ENCODE results near the gene KRTAP19-2. TPM values are rescaled to one million over a fixed set of nuclear protein-coding genes. Genes with fewer than 3 reads are reported as not detected.

The KRTAP19-2 gene
- polyA plus RNA-seq, 1 donor (not counting 4 experiments of a cell fraction or from before 2014, with no cell fraction given) = not detected

GRCh38 chr21:30468900-30469714, 18.1 kb downstream of the KRTAP19-2 start:
- no peaks in the 10 kb centered on the region for H3K36me3 ChIP-seq (ENCODE audit: control insufficient read depth in 2 of 2, extremely low read depth in 1 of 2, insufficient read depth in 2 of 2, low read length in 2 of 2)
- H3K4me1 ChIP-seq (ENCODE audit: control insufficient read depth, extremely low read depth, insufficient read depth, low read length) = no peaks in the 10 kb centered on the region
- H3K9ac ChIP-seq (ENCODE audit: control insufficient read depth, extremely low read depth, insufficient read depth, low read length) = no peak overlapping the region
- DNase-seq (ENCODE audit: low read depth, low spot score) = no peak
- no peak overlapping the region for H3K27ac ChIP-seq (ENCODE audit: control insufficient read depth, insufficient read depth, low read length)
- no peaks in the 10 kb centered on the region for H3K27me3 ChIP-seq (ENCODE audit: control insufficient read depth, extremely low read depth, insufficient read depth, low read length)
- no peaks in the 10 kb centered on the region for H3K9me3 ChIP-seq (ENCODE audit: control insufficient read depth, low read depth, low read length)
- H3K4me2 ChIP-seq (ENCODE audit: control insufficient read depth, extremely low read depth, insufficient read depth, low read depth, low read length) = no peak overlapping the region
- FAIRE-seq = no peak
- no peaks in the 10 kb centered on the region for H4K20me1 ChIP-seq (ENCODE audit: control insufficient read depth, extremely low read depth, insufficient read depth, low read length)
- dilution Hi-C loops (cut with MboI; ENCODE audit: extremely low pct_ligation_motif_present, low sequenced_read_pairs) = no loop called here
- H3K9me1 ChIP-seq (ENCODE audit: control insufficient read depth, extremely low read depth, insufficient read depth, low read length) = no peaks in the 10 kb centered on the region
- H2AFZ ChIP-seq (ENCODE audit: control insufficient read depth, low read length) = no peak overlapping the region
- no peak overlapping the region for H3K4me3 ChIP-seq (ENCODE audit: control insufficient read depth in 2 of 3, extremely low read depth in 1 of 3, insufficient read depth in 2 of 3, low read depth in 1 of 3, low read length in 3 of 3)
- no peak for TF ChIP-seq EZH2 (IDR thresholded peaks at IDR 0.05; ENCODE audit: low read length)
- TF ChIP-seq, protein P1, sequence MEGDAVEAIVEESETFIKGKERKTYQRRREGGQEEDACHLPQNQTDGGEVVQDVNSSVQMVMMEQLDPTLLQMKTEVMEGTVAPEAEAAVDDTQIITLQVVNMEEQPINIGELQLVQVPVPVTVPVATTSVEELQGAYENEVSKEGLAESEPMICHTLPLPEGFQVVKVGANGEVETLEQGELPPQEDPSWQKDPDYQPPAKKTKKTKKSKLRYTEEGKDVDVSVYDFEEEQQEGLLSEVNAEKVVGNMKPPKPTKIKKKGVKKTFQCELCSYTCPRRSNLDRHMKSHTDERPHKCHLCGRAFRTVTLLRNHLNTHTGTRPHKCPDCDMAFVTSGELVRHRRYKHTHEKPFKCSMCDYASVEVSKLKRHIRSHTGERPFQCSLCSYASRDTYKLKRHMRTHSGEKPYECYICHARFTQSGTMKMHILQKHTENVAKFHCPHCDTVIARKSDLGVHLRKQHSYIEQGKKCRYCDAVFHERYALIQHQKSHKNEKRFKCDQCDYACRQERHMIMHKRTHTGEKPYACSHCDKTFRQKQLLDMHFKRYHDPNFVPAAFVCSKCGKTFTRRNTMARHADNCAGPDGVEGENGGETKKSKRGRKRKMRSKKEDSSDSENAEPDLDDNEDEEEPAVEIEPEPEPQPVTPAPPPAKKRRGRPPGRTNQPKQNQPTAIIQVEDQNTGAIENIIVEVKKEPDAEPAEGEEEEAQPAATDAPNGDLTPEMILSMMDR (optimal IDR thresholded peaks at IDR 0.05 in 1 of 3, IDR thresholded peaks at IDR 0.05 in 1 of 3, conservative IDR thresholded peaks at IDR 0.05 in 1 of 3; ENCODE audit: extremely low read depth in 1 of 3, insufficient read depth in 2 of 3, low read length in 3 of 3) = no peak
- H3K79me2 ChIP-seq (ENCODE audit: control insufficient read depth, insufficient read depth, low read length) = no peaks in the 10 kb centered on the region

GRCh38 chr21:30463713-30464112, 23.5 kb downstream of the KRTAP19-2 start:
- no peaks in the 10 kb centered on the region for H3K36me3 ChIP-seq (ENCODE audit: control insufficient read depth in 2 of 2, extremely low read depth in 1 of 2, insufficient read depth in 2 of 2, low read length in 2 of 2)
- H3K9me1 ChIP-seq (ENCODE audit: control insufficient read depth, extremely low read depth, insufficient read depth, low read length) = no peaks in the 10 kb centered on the region
- H3K4me3 ChIP-seq (ENCODE audit: control insufficient read depth in 2 of 3, extremely low read depth in 1 of 3, insufficient read depth in 2 of 3, low read depth in 1 of 3, low read length in 3 of 3) = no peak overlapping the region
- TF ChIP-seq, protein P1 (optimal IDR thresholded peaks at IDR 0.05 in 1 of 3, IDR thresholded peaks at IDR 0.05 in 1 of 3, conservative IDR thresholded peaks at IDR 0.05 in 1 of 3; ENCODE audit: extremely low read depth in 1 of 3, insufficient read depth in 2 of 3, low read length in 3 of 3) = peak; percentile 48 to 75 (median 56)
- TF ChIP-seq EZH2 (IDR thresholded peaks at IDR 0.05; ENCODE audit: low read length) = no peak
- no peak overlapping the region for H2AFZ ChIP-seq (ENCODE audit: control insufficient read depth, low read length)
- no peaks in the 10 kb centered on the region for H3K27me3 ChIP-seq (ENCODE audit: control insufficient read depth, extremely low read depth, insufficient read depth, low read length)
- no peaks in the 10 kb centered on the region for H3K9me3 ChIP-seq (ENCODE audit: control insufficient read depth, low read depth, low read length)
- no peaks in the 10 kb centered on the region for H4K20me1 ChIP-seq (ENCODE audit: control insufficient read depth, extremely low read depth, insufficient read depth, low read length)
- no peaks in the 10 kb centered on the region for H3K79me2 ChIP-seq (ENCODE audit: control insufficient read depth, insufficient read depth, low read length)
- FAIRE-seq (no peak), DNase-seq (ENCODE audit: low read depth, low spot score) (no peak)
- no peak overlapping the region for H3K27ac ChIP-seq (ENCODE audit: control insufficient read depth, insufficient read depth, low read length)
- H3K4me2 ChIP-seq (ENCODE audit: control insufficient read depth, extremely low read depth, insufficient read depth, low read depth, low read length) = no peak overlapping the region
- H3K9ac ChIP-seq (ENCODE audit: control insufficient read depth, extremely low read depth, insufficient read depth, low read length) = no peak overlapping the region
- dilution Hi-C loops (cut with MboI; ENCODE audit: extremely low pct_ligation_motif_present, low sequenced_read_pairs) = no loop called here
- no peaks in the 10 kb centered on the region for H3K4me1 ChIP-seq (ENCODE audit: control insufficient read depth, extremely low read depth, insufficient read depth, low read length)

All from keratinocyte (primary cell).